T-helper 1 cell treated with Interleukin-12 subunit alpha and Interleukin-12 subunit beta and Interleukin-4 antibody, amounts not matched to agents 30 ng/mL and 1 ng/mL, for 36 hours (primary cell): ENCODE results near the gene DEK. TPM values are rescaled to one million over a fixed set of nuclear protein-coding genes. Genes with fewer than 3 reads are reported as not detected.
"Not testable (repeated sequence)": the region's sequence is repeated elsewhere in the genome, so short reads cannot be mapped to it uniquely, and the experiment has no call there.

Experiments used
- intact Hi-C: fragments of 100-400 bp; cut with micrococcal nuclease; formaldehyde crosslinking; loops from one replicate; pipeline ENCODE4 v1.15.1; 2024
- total RNA-seq: library from RNA; stranded (reverse); gene quantifications from 2 replicates; pipeline ENCODE4 v1.2.3, GENCODE V29; 2022

The DEK gene, protein sequence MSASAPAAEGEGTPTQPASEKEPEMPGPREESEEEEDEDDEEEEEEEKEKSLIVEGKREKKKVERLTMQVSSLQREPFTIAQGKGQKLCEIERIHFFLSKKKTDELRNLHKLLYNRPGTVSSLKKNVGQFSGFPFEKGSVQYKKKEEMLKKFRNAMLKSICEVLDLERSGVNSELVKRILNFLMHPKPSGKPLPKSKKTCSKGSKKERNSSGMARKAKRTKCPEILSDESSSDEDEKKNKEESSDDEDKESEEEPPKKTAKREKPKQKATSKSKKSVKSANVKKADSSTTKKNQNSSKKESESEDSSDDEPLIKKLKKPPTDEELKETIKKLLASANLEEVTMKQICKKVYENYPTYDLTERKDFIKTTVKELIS
- total RNA-seq, result 149 and 150 TPM in 2 replicates

- intact Hi-C loops, result loop anchor here (1.0 to 10.0 kb wide), 8 partner anchors 142 to 1940 kb away; partner anchors contain the start of genes ATXN1, FAM8A1, NHLRC1 and NUP153
These were observed at the start of gene DEK for GRCh38 chr6:18264219-18264922. Gene DEK, minus strand, starts transcription at chr6:18264530. Its CDS starts 543 bp downstream, at chr6:18263987.

- intact Hi-C loops, result no loop called here
These were observed 48.0 kb upstream of the DEK start for GRCh38 chr6:18312368-18312767.

- intact Hi-C loops, result not testable (repeated sequence)
These were observed 45.7 kb upstream of the DEK start for GRCh38 chr6:18310010-18310409.

DNA sequence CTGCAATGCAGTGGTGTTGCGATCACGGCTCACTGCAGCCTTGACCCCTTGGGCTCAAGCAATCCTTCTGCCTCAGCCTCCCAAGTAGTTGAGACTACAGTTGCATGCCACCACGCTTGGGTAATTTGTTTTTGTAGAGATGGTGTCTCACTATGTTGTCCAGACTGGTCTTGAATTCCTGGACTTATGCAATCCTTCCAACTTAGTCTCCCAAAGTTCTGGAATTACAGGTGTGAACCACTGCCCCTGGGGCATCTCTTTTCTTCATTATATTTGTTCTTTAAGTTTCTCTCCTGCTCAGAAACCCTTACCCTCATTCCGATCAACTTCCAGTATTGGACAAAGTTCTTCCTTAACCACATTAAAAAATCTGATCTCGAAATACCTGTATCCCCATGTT lies 44.7 kb upstream of the DEK start:
- intact Hi-C loops, result no loop called here

GRCh38 chr6:18308070-18308735 lies 43.9 kb upstream of the DEK start:
- intact Hi-C loops, result no loop called here

GRCh38 chr6:18306977-18307376 lies 42.6 kb upstream of the DEK start:
- intact Hi-C loops, result no loop called here

- intact Hi-C loops, result no loop called here
These were observed 38.5 kb upstream of the DEK start for GRCh38 chr6:18302561-18303439.

- intact Hi-C loops, result no loop called here
These were observed 29.0 kb upstream of the DEK start for GRCh38 chr6:18293076-18293904.

GRCh38 chr6:18289283-18289682 lies 25.0 kb upstream of the DEK start:
- intact Hi-C loops, result no loop called here

GRCh38 chr6:18284261-18284660 lies 19.9 kb upstream of the DEK start:
- intact Hi-C loops, result no loop called here

GRCh38 chr6:18281564-18281963 lies 17.2 kb upstream of the DEK start:
- intact Hi-C loops, result no loop called here

DNA sequence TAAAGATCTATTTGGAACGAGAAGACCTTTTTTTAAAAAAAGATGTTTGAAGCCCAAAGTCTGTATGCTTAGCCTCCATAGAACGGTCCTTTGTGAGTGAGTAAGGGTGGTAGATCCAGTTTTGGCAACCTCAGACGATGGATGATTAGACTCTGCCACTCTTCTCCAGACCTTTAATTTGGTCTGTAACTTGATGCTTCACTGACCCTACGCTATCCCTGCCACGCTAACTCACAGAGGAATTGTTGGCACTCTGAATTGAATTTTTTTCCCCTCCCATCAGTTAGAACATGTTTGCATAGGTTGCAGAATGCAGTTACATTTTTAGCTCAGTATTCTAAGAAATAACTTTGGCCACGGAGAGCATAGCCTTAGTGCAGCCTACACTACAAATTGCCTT lies 15.8 kb upstream of the DEK start:
- intact Hi-C loops, result no loop called here

DNA sequence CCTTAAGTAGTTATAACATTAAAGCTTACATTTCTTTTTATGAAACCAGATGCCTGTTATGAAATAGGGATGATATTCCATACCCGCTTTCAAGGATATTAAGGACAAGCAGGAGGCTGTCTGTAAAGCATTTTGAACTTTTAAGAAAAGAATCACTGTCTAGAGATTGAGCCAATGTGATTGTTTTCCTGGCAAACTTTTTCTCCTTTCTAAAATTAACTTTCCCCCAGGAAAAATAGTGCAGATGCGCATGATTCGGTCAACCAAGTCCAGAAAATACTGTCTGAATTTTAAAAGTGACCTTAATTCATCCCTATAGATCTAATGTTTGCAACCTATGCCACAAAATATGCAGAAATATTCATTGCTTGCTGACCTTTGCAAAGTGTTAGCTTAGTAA lies 15.1 kb upstream of the DEK start:
- intact Hi-C loops, result no loop called here

DNA sequence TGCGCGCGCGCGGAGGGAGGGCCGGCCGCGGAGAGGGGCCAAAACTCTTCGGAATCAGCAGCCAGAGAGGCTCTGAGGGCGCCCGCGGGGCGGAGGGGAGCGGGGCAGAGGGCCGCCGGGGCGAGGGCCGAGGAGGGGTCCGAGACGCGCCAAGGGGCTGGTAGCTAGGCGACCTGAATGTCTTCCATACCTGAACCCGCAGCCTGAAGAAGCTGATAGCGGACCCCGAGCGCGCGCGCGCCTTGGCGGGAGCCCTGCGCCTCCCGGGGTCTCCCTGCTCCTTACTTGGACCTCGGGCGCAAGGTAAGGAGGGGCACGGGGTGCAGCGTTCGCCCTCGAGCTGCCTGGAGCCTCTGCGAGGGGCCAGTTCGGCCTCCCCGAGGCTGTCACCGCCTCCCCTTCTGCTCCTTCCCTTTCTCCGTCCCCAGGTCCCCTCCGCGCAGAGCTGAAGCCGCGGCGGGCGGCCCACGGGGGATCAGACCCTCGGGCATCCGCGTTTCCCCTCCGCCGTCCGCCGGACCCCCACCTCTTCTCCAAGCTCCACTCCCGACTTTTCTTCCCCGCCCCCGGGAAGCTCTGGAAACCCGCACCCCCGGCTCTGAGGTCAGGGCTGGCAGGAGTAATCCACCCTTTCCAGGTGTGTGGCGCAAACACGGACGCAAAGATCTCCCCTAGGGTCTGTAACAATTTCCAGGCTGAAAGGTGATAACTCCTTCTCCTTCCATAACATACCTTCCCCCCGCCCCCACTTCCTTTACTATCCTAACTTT lies 13.1 kb upstream of the DEK start:
- intact Hi-C loops, result no loop called here

- intact Hi-C loops, result no loop called here
These were observed 12.4 kb upstream of the DEK start for GRCh38 chr6:18276610-18277236.

- intact Hi-C loops, result no loop called here
These were observed 5.9 kb upstream of the DEK start for GRCh38 chr6:18270216-18270615.

- intact Hi-C loops, result loop anchor here (10.0 kb wide), 2 partner anchors 1505 to 1935 kb away; partner anchors contain the start of gene ATXN1
These were observed 5.4 kb upstream of the DEK start for GRCh38 chr6:18269717-18270116.

DNA sequence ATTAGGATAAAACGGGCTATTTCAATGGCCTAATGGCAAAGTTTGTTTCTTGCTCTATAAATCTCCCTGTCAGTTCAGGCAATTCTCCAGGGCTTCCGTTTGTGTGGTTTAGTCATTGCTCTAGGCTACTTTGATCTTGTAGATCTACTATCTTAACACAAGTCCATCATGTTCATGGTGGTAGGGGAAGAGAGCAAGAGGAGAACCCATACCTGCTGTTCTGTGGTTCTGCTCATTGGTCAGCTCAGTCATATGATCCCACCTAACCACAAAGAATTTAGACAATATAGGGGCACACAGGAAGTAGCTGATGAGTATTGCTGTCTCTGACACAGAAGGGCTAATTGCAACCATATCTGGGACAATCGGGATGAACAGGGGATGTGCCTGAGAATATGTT lies 4.9 kb upstream of the DEK start:
- intact Hi-C loops, result loop anchor here (10.0 kb wide), 2 partner anchors 1504 to 1936 kb away; partner anchors contain the start of gene ATXN1

GRCh38 chr6:18268066-18268465 lies 3.7 kb upstream of the DEK start:
- intact Hi-C loops, result loop anchor here (10.0 kb wide), 2 partner anchors 1503 to 1937 kb away; partner anchors contain the start of gene ATXN1
